ENCODE results near the gene DMC1. TPM values are rescaled to one million over a fixed set of nuclear protein-coding genes. Genes with fewer than 3 reads are reported as not detected.
A peak's percentile ranks its signal among the peaks of the same experiment; 100 is the strongest.

The DMC1 gene
- total RNA-seq, 4 donors from 2014 or later = 2.1 to 10.8 (median 4.5) TPM

DNA sequence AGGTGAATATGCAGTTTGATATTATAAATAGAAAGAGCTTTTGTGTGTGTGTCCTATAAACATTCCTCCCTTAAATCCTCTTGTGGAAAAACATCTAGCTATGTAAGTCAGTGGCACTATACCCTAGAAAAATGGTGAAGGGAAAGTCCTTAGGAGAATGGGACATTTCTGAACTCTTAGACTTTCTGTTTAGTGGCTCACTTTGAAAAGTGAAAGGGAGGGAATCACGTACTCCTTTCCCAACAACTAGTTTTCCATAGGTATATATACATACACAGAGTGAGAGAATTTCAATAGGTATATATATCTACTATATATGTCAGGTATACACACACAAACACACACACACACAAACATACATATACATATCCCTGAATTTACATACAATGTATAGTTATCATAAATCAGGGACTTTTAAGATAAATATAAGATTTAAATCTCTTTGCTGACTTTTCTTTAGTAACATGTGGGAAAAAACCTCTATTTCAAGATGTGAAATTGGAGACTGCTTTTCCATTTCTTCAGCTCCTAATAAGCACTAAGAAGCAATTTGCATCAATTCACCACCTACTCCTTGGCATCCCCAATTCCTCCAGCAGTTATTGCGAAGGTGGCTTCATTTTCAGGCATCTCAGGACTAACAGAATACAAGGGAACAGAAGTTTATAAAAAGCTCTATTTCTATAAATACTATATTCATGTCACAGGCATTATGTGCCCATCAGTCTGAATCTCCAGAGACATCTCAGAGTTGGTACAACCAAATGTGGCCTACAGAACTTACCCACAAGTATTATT is 50.3 kb downstream of the DMC1 start:
- TF ChIP-seq, protein P1, sequence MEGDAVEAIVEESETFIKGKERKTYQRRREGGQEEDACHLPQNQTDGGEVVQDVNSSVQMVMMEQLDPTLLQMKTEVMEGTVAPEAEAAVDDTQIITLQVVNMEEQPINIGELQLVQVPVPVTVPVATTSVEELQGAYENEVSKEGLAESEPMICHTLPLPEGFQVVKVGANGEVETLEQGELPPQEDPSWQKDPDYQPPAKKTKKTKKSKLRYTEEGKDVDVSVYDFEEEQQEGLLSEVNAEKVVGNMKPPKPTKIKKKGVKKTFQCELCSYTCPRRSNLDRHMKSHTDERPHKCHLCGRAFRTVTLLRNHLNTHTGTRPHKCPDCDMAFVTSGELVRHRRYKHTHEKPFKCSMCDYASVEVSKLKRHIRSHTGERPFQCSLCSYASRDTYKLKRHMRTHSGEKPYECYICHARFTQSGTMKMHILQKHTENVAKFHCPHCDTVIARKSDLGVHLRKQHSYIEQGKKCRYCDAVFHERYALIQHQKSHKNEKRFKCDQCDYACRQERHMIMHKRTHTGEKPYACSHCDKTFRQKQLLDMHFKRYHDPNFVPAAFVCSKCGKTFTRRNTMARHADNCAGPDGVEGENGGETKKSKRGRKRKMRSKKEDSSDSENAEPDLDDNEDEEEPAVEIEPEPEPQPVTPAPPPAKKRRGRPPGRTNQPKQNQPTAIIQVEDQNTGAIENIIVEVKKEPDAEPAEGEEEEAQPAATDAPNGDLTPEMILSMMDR (IDR thresholded peaks at IDR 0.05) = no peak
- TF ChIP-seq EP300 (IDR thresholded peaks at IDR 0.05) = no peak
- no peak for TF ChIP-seq POLR2A (IDR thresholded peaks at IDR 0.05)
- no peaks in the 10 kb centered on the region for H3K27me3 ChIP-seq
- no peaks in the 10 kb centered on the region for H3K36me3 ChIP-seq
- H3K27ac ChIP-seq = no peak overlapping the region
- no peaks in the 10 kb centered on the region for H3K9me3 ChIP-seq
- no peak for DNase-seq (ENCODE audit: low spot score in 2 of 2)
- H3K4me3 ChIP-seq = no peak overlapping the region
- 97 to 100% methylated on average over 2 of the region's 2 CpGs for WGBS, 2 donors
- no peaks in the 10 kb centered on the region for H3K4me1 ChIP-seq

- TF ChIP-seq, protein P1 (IDR thresholded peaks at IDR 0.05) = no peak
- TF ChIP-seq POLR2A (IDR thresholded peaks at IDR 0.05) (no peak), EP300 (IDR thresholded peaks at IDR 0.05) (no peak)
- WGBS, 2 donors = 86 to 96% methylated on average over 4 of the region's 4 CpGs
- H3K27me3 ChIP-seq = no peaks in the 10 kb centered on the region
- no peaks in the 10 kb centered on the region for H3K9me3 ChIP-seq
- H3K4me1 ChIP-seq = no peaks in the 10 kb centered on the region
- DNase-seq (ENCODE audit: low spot score in 2 of 2) = no peak
- no peak overlapping the region for H3K4me3 ChIP-seq
- no peaks in the 10 kb centered on the region for H3K36me3 ChIP-seq
- no peak overlapping the region for H3K27ac ChIP-seq
These were observed 51.4 kb downstream of the DMC1 start for GRCh38 chr22:38518620-38519019.

DNA sequence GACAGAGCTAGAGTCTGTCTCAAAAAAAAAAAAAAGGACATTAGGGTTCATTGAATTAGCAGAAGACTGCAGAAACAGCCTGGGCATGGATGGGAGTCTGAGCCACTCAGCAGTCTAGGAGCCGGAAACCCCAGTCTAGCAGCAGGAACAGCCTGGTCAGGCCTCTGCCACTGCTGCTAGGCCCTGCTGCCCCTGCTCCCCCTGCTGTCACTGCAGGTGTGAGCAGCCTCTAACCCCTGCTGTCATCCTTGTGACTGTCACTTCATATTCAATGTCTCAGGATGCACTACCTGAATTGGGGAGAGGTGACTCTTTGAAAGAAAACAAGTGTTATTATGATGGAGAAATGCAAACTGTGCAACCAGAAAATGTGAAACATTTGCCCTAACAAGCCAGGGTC is 56.9 kb downstream of the DMC1 start:
- TF ChIP-seq, protein P1 (IDR thresholded peaks at IDR 0.05) = no peak
- TF ChIP-seq EP300 (IDR thresholded peaks at IDR 0.05) (no peak), POLR2A (IDR thresholded peaks at IDR 0.05) (no peak)
- no peak overlapping the region for H3K27ac ChIP-seq
- no peak for DNase-seq (ENCODE audit: low spot score in 2 of 2)
- 89 to 100% methylated on average over 1 of the region's 1 CpG for WGBS, 2 donors
- no peaks in the 10 kb centered on the region for H3K36me3 ChIP-seq
- H3K9me3 ChIP-seq = no peaks in the 10 kb centered on the region
- peaks cover 0 to 16% (median 2%) of the 10 kb centered on the region in 4 donors for H3K4me1 ChIP-seq
- no peak overlapping the region for H3K4me3 ChIP-seq
- H3K27me3 ChIP-seq = no peaks in the 10 kb centered on the region

DNA sequence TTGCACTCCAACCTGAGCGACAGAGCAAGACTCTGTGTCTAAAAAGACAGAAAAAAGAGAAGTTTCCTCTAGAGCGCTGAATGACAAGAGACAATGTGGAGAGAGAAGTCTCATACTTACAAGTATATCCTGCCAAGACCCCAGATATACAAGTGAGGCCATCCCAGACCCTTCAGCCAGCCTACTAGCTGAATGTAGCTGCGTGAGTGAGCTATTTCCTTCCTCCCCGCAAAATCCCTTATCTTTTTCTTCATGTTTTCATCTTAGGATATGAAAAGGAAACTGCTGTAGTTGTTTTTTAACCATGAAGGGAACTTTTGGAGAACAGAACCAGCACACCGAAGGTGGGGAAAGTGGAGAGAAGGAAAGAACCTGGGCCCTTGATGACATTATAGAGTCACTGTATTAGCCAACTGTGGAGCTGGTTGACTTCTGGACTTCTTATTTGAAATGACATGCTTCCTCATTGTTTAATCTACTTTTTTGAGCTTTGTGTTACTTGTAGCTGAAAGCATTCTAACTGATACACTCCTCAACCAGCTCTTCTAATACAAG is 59.5 kb downstream of the DMC1 start:
- Histone ChIP-seq H3K27ac (peak overlapping the region in 2 of 4 donors; percentile 98 to 100), H3K4me3 (no peak overlapping the region), H3K4me1 (peaks cover 0 to 30% (median 9%) of the 10 kb centered on the region in 4 donors), H3K27me3 (no peaks in the 10 kb centered on the region), H3K9me3 (no peaks in the 10 kb centered on the region), H3K36me3 (no peaks in the 10 kb centered on the region)
- WGBS, 2 donors = 86 to 91% methylated on average over 5 of the region's 5 CpGs
- DNase-seq (ENCODE audit: low spot score in 2 of 2) = no peak
- TF ChIP-seq EP300 (IDR thresholded peaks at IDR 0.05) = no peak
- TF ChIP-seq, protein P1 (IDR thresholded peaks at IDR 0.05) = no peak

Measured in tibial nerve (tissue), 4 donors.